ENCODE measurements around the gene PLAU. TPM values are rescaled to one million over a fixed set of nuclear protein-coding genes. Genes with fewer than 3 reads are reported as not detected.
A peak's percentile ranks its signal among the peaks of the same experiment; 100 is the strongest.

Gene PLAU
- total and polyA plus RNA-seq, 2 donors (not counting 1 experiment from before 2014, with no cell fraction given), result 93.6 to 98.9 TPM

DNA sequence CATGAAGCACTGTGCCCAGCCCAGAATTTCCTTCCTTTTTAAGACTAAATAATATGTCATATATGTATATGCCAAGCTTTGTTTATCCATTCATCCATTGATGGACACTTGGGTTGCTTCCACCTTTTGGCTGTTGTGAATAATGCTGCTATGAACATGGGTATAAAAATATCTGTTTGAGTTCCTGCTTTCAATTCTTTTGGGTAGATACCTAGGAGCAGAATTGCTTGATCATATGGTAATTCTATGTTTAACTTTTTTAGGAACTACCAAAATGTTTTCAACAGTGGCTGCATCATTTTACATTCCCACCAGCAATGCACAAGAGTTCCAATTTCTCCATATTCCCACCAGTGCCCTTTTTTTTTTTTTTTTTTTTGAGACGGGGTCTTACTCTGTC is 13.2 kb upstream of the PLAU start:
- H3K4me2 ChIP-seq (ENCODE audit: extremely low read depth, insufficient read depth, low read length), result no peak overlapping the region
- no peak overlapping the region for H3K4me3 ChIP-seq (replicated peaks in 1 of 4; ENCODE audit: control extremely low read depth in 1 of 4, insufficient read depth in 1 of 4, low read depth in 3 of 4, low read length in 4 of 4)
- H3K9ac ChIP-seq (ENCODE audit: insufficient read depth, low read length), result no peak overlapping the region
- H3K36me3 ChIP-seq (ENCODE audit: control insufficient read depth, insufficient read depth, low read length), result no peaks in the 10 kb centered on the region
- no peak overlapping the region for H3K27ac ChIP-seq (ENCODE audit: insufficient read depth, low read length)
- no peaks in the 10 kb centered on the region for H4K20me1 ChIP-seq (ENCODE audit: control insufficient read depth, extremely low read depth, insufficient read depth, low read length)
- H2AFZ ChIP-seq (ENCODE audit: low read length), result no peak overlapping the region
- H3K9me3 ChIP-seq (ENCODE audit: control insufficient read depth, insufficient read depth, low read depth, low read length), result no peaks in the 10 kb centered on the region
- no peak for DNase-seq (ENCODE audit: low read depth in 2 of 2)
- H3K4me1 ChIP-seq (ENCODE audit: control insufficient read depth, extremely low read depth, insufficient read depth, low read length), result peaks cover 19% of the 10 kb centered on the region
- no peak for TF ChIP-seq EZH2 (IDR thresholded peaks at IDR 0.05; ENCODE audit: low read length, missing control alignments)
- TF ChIP-seq, protein P1, sequence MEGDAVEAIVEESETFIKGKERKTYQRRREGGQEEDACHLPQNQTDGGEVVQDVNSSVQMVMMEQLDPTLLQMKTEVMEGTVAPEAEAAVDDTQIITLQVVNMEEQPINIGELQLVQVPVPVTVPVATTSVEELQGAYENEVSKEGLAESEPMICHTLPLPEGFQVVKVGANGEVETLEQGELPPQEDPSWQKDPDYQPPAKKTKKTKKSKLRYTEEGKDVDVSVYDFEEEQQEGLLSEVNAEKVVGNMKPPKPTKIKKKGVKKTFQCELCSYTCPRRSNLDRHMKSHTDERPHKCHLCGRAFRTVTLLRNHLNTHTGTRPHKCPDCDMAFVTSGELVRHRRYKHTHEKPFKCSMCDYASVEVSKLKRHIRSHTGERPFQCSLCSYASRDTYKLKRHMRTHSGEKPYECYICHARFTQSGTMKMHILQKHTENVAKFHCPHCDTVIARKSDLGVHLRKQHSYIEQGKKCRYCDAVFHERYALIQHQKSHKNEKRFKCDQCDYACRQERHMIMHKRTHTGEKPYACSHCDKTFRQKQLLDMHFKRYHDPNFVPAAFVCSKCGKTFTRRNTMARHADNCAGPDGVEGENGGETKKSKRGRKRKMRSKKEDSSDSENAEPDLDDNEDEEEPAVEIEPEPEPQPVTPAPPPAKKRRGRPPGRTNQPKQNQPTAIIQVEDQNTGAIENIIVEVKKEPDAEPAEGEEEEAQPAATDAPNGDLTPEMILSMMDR (conservative IDR thresholded peaks at IDR 0.05 in 1 of 2, IDR thresholded peaks at IDR 0.05 in 1 of 2; ENCODE audit: low read depth in 1 of 2, low read length in 2 of 2), result no peak
- H3K27me3 ChIP-seq (ENCODE audit: control insufficient read depth, insufficient read depth, low read length), result no peaks in the 10 kb centered on the region
- H3K79me2 ChIP-seq (ENCODE audit: control insufficient read depth, insufficient read depth, low read length), result no peaks in the 10 kb centered on the region

DNA sequence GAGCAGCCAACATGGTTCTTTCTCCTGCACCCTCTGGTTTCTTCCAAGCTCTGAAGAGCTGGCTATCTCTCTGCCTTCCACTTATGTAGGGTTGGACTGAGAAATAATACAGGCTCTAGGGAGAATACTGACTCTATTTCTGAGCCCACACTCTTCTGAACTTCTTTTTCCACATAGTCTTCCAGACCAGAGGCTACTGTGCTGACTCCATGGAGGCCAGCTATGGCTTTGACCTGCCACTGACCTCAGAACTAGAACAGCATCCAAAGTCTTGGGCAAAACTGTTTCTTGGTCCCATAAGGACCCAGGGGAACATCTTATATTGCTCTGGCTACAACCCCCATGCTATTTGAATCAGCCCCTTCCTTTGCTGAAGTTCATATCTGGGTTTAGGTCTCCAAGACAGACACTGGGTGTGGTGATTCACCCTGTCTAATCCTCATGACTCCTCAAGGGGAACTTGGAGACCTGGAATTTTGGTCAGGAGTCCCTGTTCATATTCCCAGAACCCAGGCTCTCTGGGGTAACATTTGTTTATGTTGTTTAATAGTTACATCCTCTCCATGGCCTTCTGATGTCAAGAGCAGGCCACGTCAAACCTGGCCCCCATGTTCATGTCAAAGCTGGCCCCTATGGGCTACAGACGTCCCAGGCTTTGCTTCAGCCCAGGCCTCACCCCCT is 12.1 kb upstream of the PLAU start:
- Histone ChIP-seq H3K79me2 (ENCODE audit: control insufficient read depth, insufficient read depth, low read length) (no peaks in the 10 kb centered on the region), H3K27ac (ENCODE audit: insufficient read depth, low read length) (peak overlapping the region; percentile 89), H3K36me3 (ENCODE audit: control insufficient read depth, insufficient read depth, low read length) (no peaks in the 10 kb centered on the region), H3K9ac (ENCODE audit: insufficient read depth, low read length) (no peak overlapping the region), H2AFZ (ENCODE audit: low read length) (no peak overlapping the region), H3K4me1 (ENCODE audit: control insufficient read depth, extremely low read depth, insufficient read depth, low read length) (peaks cover 15% of the 10 kb centered on the region), H4K20me1 (ENCODE audit: control insufficient read depth, extremely low read depth, insufficient read depth, low read length) (no peaks in the 10 kb centered on the region), H3K4me2 (ENCODE audit: extremely low read depth, insufficient read depth, low read length) (peak overlapping the region; percentile 21), H3K27me3 (ENCODE audit: control insufficient read depth, insufficient read depth, low read length) (no peaks in the 10 kb centered on the region), H3K9me3 (ENCODE audit: control insufficient read depth, insufficient read depth, low read depth, low read length) (no peaks in the 10 kb centered on the region), H3K4me3 (replicated peaks in 1 of 4; ENCODE audit: control extremely low read depth in 1 of 4, insufficient read depth in 1 of 4, low read depth in 3 of 4, low read length in 4 of 4) (no peak overlapping the region)
- DNase-seq (ENCODE audit: low read depth in 2 of 2), result peak; percentile 45 to 60
- TF ChIP-seq EZH2 (IDR thresholded peaks at IDR 0.05; ENCODE audit: low read length, missing control alignments), result no peak

DNA sequence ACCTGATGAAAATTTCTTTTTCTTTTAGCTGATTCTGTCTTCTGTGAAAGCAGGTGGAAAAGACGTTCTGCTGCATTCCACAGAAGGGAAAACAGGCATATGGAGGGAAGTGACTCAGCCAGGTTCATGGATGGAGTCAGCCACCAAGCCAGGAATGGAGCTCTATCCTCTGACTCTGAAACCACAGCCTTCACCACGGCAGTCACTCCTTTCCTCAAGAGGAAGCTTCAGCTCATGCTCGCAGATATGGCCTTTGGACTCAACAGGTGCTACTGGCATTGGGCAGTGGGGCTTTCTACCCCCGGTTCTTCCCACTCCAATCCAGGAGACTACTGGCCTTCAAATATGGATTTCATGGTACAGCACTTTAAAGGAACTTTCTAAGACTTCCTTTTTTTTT is 11.5 kb upstream of the PLAU start:
- Histone ChIP-seq H4K20me1 (ENCODE audit: control insufficient read depth, extremely low read depth, insufficient read depth, low read length) (no peaks in the 10 kb centered on the region), H3K4me1 (ENCODE audit: control insufficient read depth, extremely low read depth, insufficient read depth, low read length) (peaks cover 14% of the 10 kb centered on the region), H3K27me3 (ENCODE audit: control insufficient read depth, insufficient read depth, low read length) (no peaks in the 10 kb centered on the region), H3K4me3 (replicated peaks in 1 of 4; ENCODE audit: control extremely low read depth in 1 of 4, insufficient read depth in 1 of 4, low read depth in 3 of 4, low read length in 4 of 4) (no peak overlapping the region), H3K9me3 (ENCODE audit: control insufficient read depth, insufficient read depth, low read depth, low read length) (no peaks in the 10 kb centered on the region), H2AFZ (ENCODE audit: low read length) (no peak overlapping the region), H3K36me3 (ENCODE audit: control insufficient read depth, insufficient read depth, low read length) (no peaks in the 10 kb centered on the region), H3K27ac (ENCODE audit: insufficient read depth, low read length) (peak overlapping the region; percentile 89), H3K79me2 (ENCODE audit: control insufficient read depth, insufficient read depth, low read length) (no peaks in the 10 kb centered on the region), H3K9ac (ENCODE audit: insufficient read depth, low read length) (no peak overlapping the region), H3K4me2 (ENCODE audit: extremely low read depth, insufficient read depth, low read length) (peak overlapping the region; percentile 21)
- peak; percentile 70 to 98 for DNase-seq (ENCODE audit: low read depth in 2 of 2)
- TF ChIP-seq, protein P1 (conservative IDR thresholded peaks at IDR 0.05 in 1 of 2, IDR thresholded peaks at IDR 0.05 in 1 of 2; ENCODE audit: low read depth in 1 of 2, low read length in 2 of 2), result no peak
- no peak for TF ChIP-seq EZH2 (IDR thresholded peaks at IDR 0.05; ENCODE audit: low read length, missing control alignments)
